ENCODE measurements around the gene PGAM5.

The PGAM5 gene

GRCh38 chr12:132719141-132719953 lies 8.7 kb downstream of the PGAM5 start:
- in situ Hi-C loops (cut with MboI; ENCODE audit: low sequenced_read_pairs), result no loop called here

- in situ Hi-C loops (cut with MboI; ENCODE audit: low sequenced_read_pairs), result no loop called here
Observed at GRCh38 chr12:132719954-132720324, 9.3 kb downstream of the PGAM5 start.

GRCh38 chr12:132720606-132721345 lies 10.1 kb downstream of the PGAM5 start:
- in situ Hi-C loops (cut with MboI; ENCODE audit: low sequenced_read_pairs), result no loop called here

- in situ Hi-C loops (cut with MboI; ENCODE audit: low sequenced_read_pairs), result no loop called here
Observed at GRCh38 chr12:132723015-132723763, 12.5 kb downstream of the PGAM5 start.

- in situ Hi-C loops (cut with MboI; ENCODE audit: low sequenced_read_pairs), result no loop called here
Observed at GRCh38 chr12:132723764-132724140, 13.1 kb downstream of the PGAM5 start.

- in situ Hi-C loops (cut with MboI; ENCODE audit: low sequenced_read_pairs), result no loop called here
Observed at GRCh38 chr12:132724506-132725241, 14.0 kb downstream of the PGAM5 start.

- in situ Hi-C loops (cut with MboI; ENCODE audit: low sequenced_read_pairs), result no loop called here
Observed at GRCh38 chr12:132726386-132726785, 15.7 kb downstream of the PGAM5 start.

GRCh38 chr12:132727091-132727794 lies 16.6 kb downstream of the PGAM5 start:
- in situ Hi-C loops (cut with MboI; ENCODE audit: low sequenced_read_pairs), result no loop called here

GRCh38 chr12:132728502-132728901 lies 17.9 kb downstream of the PGAM5 start:
- in situ Hi-C loops (cut with MboI; ENCODE audit: low sequenced_read_pairs), result no loop called here

- in situ Hi-C loops (cut with MboI; ENCODE audit: low sequenced_read_pairs), result no loop called here
Observed at GRCh38 chr12:132729541-132730320, 19.1 kb downstream of the PGAM5 start.

- in situ Hi-C loops (cut with MboI; ENCODE audit: low sequenced_read_pairs), result no loop called here
Observed at GRCh38 chr12:132730353-132730752, 19.7 kb downstream of the PGAM5 start.

- in situ Hi-C loops (cut with MboI; ENCODE audit: low sequenced_read_pairs), result no loop called here
Observed at GRCh38 chr12:132731574-132731973, 20.9 kb downstream of the PGAM5 start.

- in situ Hi-C loops (cut with MboI; ENCODE audit: low sequenced_read_pairs), result no loop called here
Observed at GRCh38 chr12:132734206-132734605, 23.6 kb downstream of the PGAM5 start.

- in situ Hi-C loops (cut with MboI; ENCODE audit: low sequenced_read_pairs), result no loop called here
Observed at GRCh38 chr12:132735496-132735895, 24.9 kb downstream of the PGAM5 start.

- in situ Hi-C loops (cut with MboI; ENCODE audit: low sequenced_read_pairs), result no loop called here
Observed at GRCh38 chr12:132736378-132736777, 25.7 kb downstream of the PGAM5 start.

GRCh38 chr12:132736913-132737312 lies 26.3 kb downstream of the PGAM5 start:
- in situ Hi-C loops (cut with MboI; ENCODE audit: low sequenced_read_pairs), result no loop called here

- in situ Hi-C loops (cut with MboI; ENCODE audit: low sequenced_read_pairs), result no loop called here
Observed at GRCh38 chr12:132739600-132740312, 29.1 kb downstream of the PGAM5 start.

GRCh38 chr12:132740313-132740646 lies 29.6 kb downstream of the PGAM5 start:
- in situ Hi-C loops (cut with MboI; ENCODE audit: low sequenced_read_pairs), result no loop called here

GRCh38 chr12:132740652-132741051 lies 30.0 kb downstream of the PGAM5 start:
- in situ Hi-C loops (cut with MboI; ENCODE audit: low sequenced_read_pairs), result no loop called here
